Retinal pigment epithelial cell (primary cell): ENCODE measurements around the gene EVC2.
A peak's percentile ranks its signal among the peaks of the same experiment; 100 is the strongest.

Experiments used
- DNase-seq: peaks from one replicate; pipeline ENCODE4 v3.0.0-alpha.2; 2010; ENCODE audit warnings: low read depth
- H3K4me3 ChIP-seq: 2 replicates; pipeline ENCODE4 v1.5.1; 2011; ENCODE audit warnings: mild to moderate bottlenecking, low read length, control low read depth, moderate library complexity
- CTCF ChIP-seq: conservative IDR thresholded peaks from 2 replicates; pipeline ENCODE4 v1.5.1; 2011; ENCODE audit warnings: low read depth, low read length, control low read depth, inconsistent platforms

The EVC2 gene

GRCh38 chr4:5750946-5751665 is 42.7 kb upstream of the EVC2 start:
- DNase-seq: peak; percentile 100
- no peak overlapping the region for H3K4me3 ChIP-seq
- TF ChIP-seq CTCF: no peak

- TF ChIP-seq CTCF: no peak
- peak; percentile 56 for DNase-seq
Observed at GRCh38 chr4:5750052-5750945, 41.9 kb upstream of the EVC2 start.

GRCh38 chr4:5749568-5749967 is 41.2 kb upstream of the EVC2 start:
- TF ChIP-seq CTCF: no peak
- H3K4me3 ChIP-seq: no peak overlapping the region
- DNase-seq: no peak

More at GRCh38 chr4:5750052-5750945, 41.9 kb upstream of the EVC2 start:
- H3K4me3 ChIP-seq: no peak overlapping the region

GRCh38 chr4:5747738-5748375 is 39.5 kb upstream of the EVC2 start:
- TF ChIP-seq CTCF: no peak
- peak; percentile 84 for DNase-seq
- H3K4me3 ChIP-seq: no peak overlapping the region

GRCh38 chr4:5746829-5747737 is 38.7 kb upstream of the EVC2 start:
- peak; percentile 50 for DNase-seq
- TF ChIP-seq CTCF: no peak
- H3K4me3 ChIP-seq: no peak overlapping the region

GRCh38 chr4:5746250-5746649 is 37.9 kb upstream of the EVC2 start:
- H3K4me3 ChIP-seq: no peak overlapping the region
- no peak for DNase-seq
- TF ChIP-seq CTCF: no peak
